CD8-positive, alpha-beta memory T cell (primary cell): ENCODE measurements around the gene ITGA2B. TPM values are rescaled to one million over a fixed set of nuclear protein-coding genes. Genes with fewer than 3 reads are reported as not detected.

Experiments
- CTCF ChIA-PET: fragments of 350-600 bp; sonication (Branson Sonifier 250); formaldehyde crosslinking; loops from one replicate; lab custom pipeline; 2021; ENCODE audit warnings: antibody characterized with exemption; lab: Charles Lee
- POLR2A ChIA-PET: fragments of 350-600 bp; sonication (Branson Sonifier 250); formaldehyde crosslinking; loops from one replicate; lab custom pipeline; 2021; ENCODE audit warnings: antibody characterized with exemption; lab: Charles Lee
- DNase-seq, 5 donors: peaks; one replicate each; pipeline versions ENCODE4 v3.0.0 to v3.0.0-alpha.2; 2020 to 2022; ENCODE audit warnings: mixed read lengths in 1 of 5
- H3K27ac ChIP-seq: one replicate; pipeline ENCODE4 v1.7.0; 2013; ENCODE audit warnings: low read depth, mild to moderate bottlenecking, low read length, moderate library complexity
- H3K27me3 ChIP-seq: 2 replicates; pipeline ENCODE4 v1.7.0; 2013; ENCODE audit warnings: low read length, mild to moderate bottlenecking; ENCODE audit not compliant: insufficient read depth, poor library complexity, severe bottlenecking
- H3K36me3 ChIP-seq: 2 replicates; pipeline ENCODE4 v1.7.0; 2013; ENCODE audit warnings: mild to moderate bottlenecking, low read length, moderate library complexity; ENCODE audit not compliant: insufficient read depth
- H3K4me1 ChIP-seq: 2 replicates; pipeline ENCODE4 v1.7.0; 2013; ENCODE audit warnings: mild to moderate bottlenecking, low read length, moderate library complexity; ENCODE audit not compliant: insufficient read depth
- H3K4me3 ChIP-seq: 2 replicates; pipeline ENCODE4 v1.7.0; 2013; ENCODE audit warnings: mild to moderate bottlenecking, low read length
- H3K9me3 ChIP-seq: 2 replicates; pipeline ENCODE4 v1.7.0; 2013; ENCODE audit warnings: mild to moderate bottlenecking, low read length
- H3K27ac Mint-ChIP-seq, 8 donors: one replicate each; pipeline ENCODE4 v1.8.0; 2020 to 2021; ENCODE audit warnings: mixed read lengths in 8 of 8, mild to moderate bottlenecking in 6 of 8, inconsistent platforms in 3 of 8, moderate library complexity in 3 of 8
- H3K27me3 Mint-ChIP-seq, 2 donors: one replicate each; pipeline ENCODE4 v1.8.0; 2020 to 2021; ENCODE audit warnings: mixed read lengths in 2 of 2, mild to moderate bottlenecking in 1 of 2, moderate library complexity in 1 of 2
- H3K36me3 Mint-ChIP-seq, 3 donors: one replicate each; pipeline ENCODE4 v1.8.0; 2020 to 2021; ENCODE audit warnings: mixed read lengths in 3 of 3, inconsistent platforms in 1 of 3, mild to moderate bottlenecking in 1 of 3
- H3K4me1 Mint-ChIP-seq, 3 donors: one replicate each; pipeline ENCODE4 v1.8.0; 2020 to 2021; ENCODE audit warnings: mixed read lengths in 3 of 3, inconsistent platforms in 1 of 3, mild to moderate bottlenecking in 1 of 3
- H3K4me3 Mint-ChIP-seq, 7 donors: one replicate each; pipeline ENCODE4 v1.8.0; 2020 to 2021; ENCODE audit warnings: mixed read lengths in 7 of 7, mild to moderate bottlenecking in 6 of 7, moderate library complexity in 4 of 7, inconsistent platforms in 2 of 7
- H3K9me3 Mint-ChIP-seq, 5 donors: one replicate each; pipeline ENCODE4 v1.8.0; 2020 to 2022; ENCODE audit warnings: mixed read lengths in 5 of 5, mild to moderate bottlenecking in 3 of 5, moderate library complexity in 2 of 5, inconsistent platforms in 1 of 5
- polyA plus RNA-seq: library from polyadenylated mRNA; unstranded; fragments of 300-500 nt; fragmentation: Illumina TruSeq; gene quantifications from one replicate; pipeline ENCODE4 v1.2.3, GENCODE V29; 2021
- total RNA-seq, 2 experiments: library from RNA; stranded (reverse); gene quantifications; one replicate each; pipeline ENCODE4 v1.2.3, GENCODE V29; 2021

ITGA2B gene
- total and polyA plus RNA-seq, 3 experiments from 2014 or later = 0.12 to 0.31 TPM; not detected in 1

GRCh38 chr17:44381810-44382305, 7.6 kb downstream of the ITGA2B start:
- Histone ChIP-seq H3K36me3 (no peaks in the 10 kb centered on the region), H3K4me1 (peaks cover 10% of the 10 kb centered on the region), H3K27ac (no peak overlapping the region), H3K9me3 (no peaks in the 10 kb centered on the region), H3K4me3 (no peak overlapping the region), H3K27me3 (peaks cover 8% of the 10 kb centered on the region)
- POLR2A ChIA-PET = no interaction called here
- H3K4me1 Mint-ChIP-seq = peaks cover 9 to 22% (median 15%) of the 10 kb centered on the region in 3 donors
- H3K9me3 Mint-ChIP-seq = no peaks in the 10 kb centered on the region
- DNase-seq = no peak
- CTCF ChIA-PET = interaction anchor here (0.6 kb wide), 1 partner anchor 12 kb away, joined by 3 read pairs; no protein-coding TSS in a partner anchor
- H3K4me3 Mint-ChIP-seq = no peak overlapping the region
- no peak overlapping the region for H3K27ac Mint-ChIP-seq
- H3K36me3 Mint-ChIP-seq = no peaks in the 10 kb centered on the region
- peaks cover 15 to 44% of the 10 kb centered on the region in 2 donors for H3K27me3 Mint-ChIP-seq

DNA sequence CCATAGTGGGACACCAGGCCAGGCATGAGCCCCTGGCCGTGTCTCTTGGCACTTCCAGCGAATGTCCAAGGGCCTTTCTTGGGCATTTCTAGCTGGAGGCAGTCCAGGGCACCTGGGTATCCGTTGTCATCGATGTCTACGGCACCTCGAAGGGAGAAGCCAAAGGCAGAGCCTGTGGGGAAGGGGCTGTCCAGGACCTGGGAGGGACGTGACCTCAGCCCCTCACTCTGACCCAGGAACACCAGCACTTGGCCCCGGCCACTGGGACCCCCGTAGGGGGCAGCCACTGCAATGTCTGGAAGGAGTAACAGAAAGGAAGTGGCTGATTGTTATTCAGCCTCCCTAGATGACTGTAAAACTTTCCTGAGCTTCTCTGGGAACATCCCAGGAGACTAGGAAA, 8.7 kb downstream of the ITGA2B start:
- CTCF ChIA-PET = no interaction called here
- Mint-ChIP-seq H3K4me1 (peaks cover 3 to 14% (median 9%) of the 10 kb centered on the region in 3 donors), H3K27ac (no peak overlapping the region), H3K36me3 (no peaks in the 10 kb centered on the region), H3K27me3 (peaks cover 11 to 45% of the 10 kb centered on the region in 2 donors), H3K4me3 (no peak overlapping the region), H3K9me3 (no peaks in the 10 kb centered on the region)
- Histone ChIP-seq H3K27me3 (peaks cover 3% of the 10 kb centered on the region), H3K4me3 (no peak overlapping the region), H3K4me1 (peaks cover 3% of the 10 kb centered on the region), H3K27ac (no peak overlapping the region), H3K36me3 (no peaks in the 10 kb centered on the region), H3K9me3 (no peaks in the 10 kb centered on the region)
- POLR2A ChIA-PET = no interaction called here
- DNase-seq = no peak

DNA sequence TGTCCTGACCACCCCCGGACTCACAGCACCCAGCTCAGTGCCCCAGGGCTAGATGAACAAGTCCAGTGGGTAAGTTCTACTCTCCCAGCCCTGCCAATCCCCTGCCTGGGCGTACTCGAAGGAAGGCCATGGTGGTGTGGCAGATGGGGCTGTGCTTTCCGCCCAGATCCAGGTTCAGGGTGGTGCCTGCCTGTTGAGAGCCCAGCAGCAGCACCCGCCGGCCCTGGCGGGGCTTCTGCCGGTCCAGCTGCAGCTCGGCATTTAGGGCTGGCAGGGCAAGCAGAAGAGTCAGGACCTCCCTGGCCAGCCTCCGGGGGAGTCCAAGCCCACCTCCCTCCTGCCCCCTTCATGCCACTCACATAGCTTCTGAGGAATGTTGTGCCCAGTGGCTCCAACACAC, 9.6 kb downstream of the ITGA2B start:
- CTCF ChIA-PET = no interaction called here
- H3K9me3 ChIP-seq = no peaks in the 10 kb centered on the region
- no peak overlapping the region for H3K27ac Mint-ChIP-seq
- H3K36me3 Mint-ChIP-seq = no peaks in the 10 kb centered on the region
- no peaks in the 10 kb centered on the region for H3K36me3 ChIP-seq
- H3K27me3 Mint-ChIP-seq = peaks cover 12 to 44% of the 10 kb centered on the region in 2 donors
- H3K27me3 ChIP-seq = no peaks in the 10 kb centered on the region
- H3K9me3 Mint-ChIP-seq = no peaks in the 10 kb centered on the region
- H3K4me1 Mint-ChIP-seq = peaks cover 3 to 12% (median 7%) of the 10 kb centered on the region in 3 donors
- no peak overlapping the region for H3K27ac ChIP-seq
- no peak overlapping the region for H3K4me3 Mint-ChIP-seq
- no peak overlapping the region for H3K4me3 ChIP-seq
- no peaks in the 10 kb centered on the region for H3K4me1 ChIP-seq
- no peak for DNase-seq
- POLR2A ChIA-PET = no interaction called here

DNA sequence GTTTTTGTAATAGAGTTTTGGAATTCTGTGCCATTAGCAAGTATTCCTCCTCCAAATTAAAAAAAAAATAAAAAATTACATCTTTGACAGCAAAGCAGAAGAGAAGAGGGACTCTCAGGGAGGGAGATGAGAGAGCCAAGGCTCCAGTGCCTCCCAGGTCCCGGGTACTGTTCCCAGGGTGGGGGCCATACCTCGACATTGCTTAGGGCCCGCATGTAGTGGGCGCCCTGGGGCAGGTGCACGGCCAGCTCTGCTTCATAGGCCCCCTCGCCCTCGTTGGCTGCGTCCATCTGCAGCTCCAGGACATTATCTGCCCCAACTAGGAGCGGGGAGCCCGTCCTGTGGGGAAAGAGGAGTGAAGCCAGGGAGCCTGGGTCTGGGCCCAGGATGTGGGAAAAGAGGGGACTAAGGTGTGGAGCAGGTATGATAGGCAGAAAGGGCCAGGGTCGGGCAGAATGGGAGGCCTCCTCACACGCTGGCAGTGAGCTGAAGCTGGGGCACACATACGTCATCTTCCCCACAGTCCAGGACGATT, 11.2 kb downstream of the ITGA2B start:
- Mint-ChIP-seq H3K9me3 (no peaks in the 10 kb centered on the region), H3K4me1 (peaks cover 0 to 4% (median 0%) of the 10 kb centered on the region in 3 donors), H3K4me3 (no peak overlapping the region), H3K36me3 (no peaks in the 10 kb centered on the region), H3K27ac (no peak overlapping the region), H3K27me3 (peaks cover 6 to 37% of the 10 kb centered on the region in 2 donors)
- Histone ChIP-seq H3K4me1 (no peaks in the 10 kb centered on the region), H3K27ac (no peak overlapping the region), H3K4me3 (no peak overlapping the region), H3K9me3 (no peaks in the 10 kb centered on the region), H3K27me3 (no peaks in the 10 kb centered on the region), H3K36me3 (no peaks in the 10 kb centered on the region)
- POLR2A ChIA-PET = no interaction called here
- no peak for DNase-seq
- CTCF ChIA-PET = no interaction called here

GRCh38 chr17:44376779-44377178, 12.7 kb downstream of the ITGA2B start:
- POLR2A ChIA-PET = no interaction called here
- Histone ChIP-seq H3K36me3 (no peaks in the 10 kb centered on the region), H3K4me1 (no peaks in the 10 kb centered on the region), H3K27me3 (no peaks in the 10 kb centered on the region), H3K27ac (no peak overlapping the region), H3K9me3 (no peaks in the 10 kb centered on the region), H3K4me3 (no peak overlapping the region)
- no peak overlapping the region for H3K4me3 Mint-ChIP-seq
- CTCF ChIA-PET = interaction anchor here (0.7 kb wide), 1 partner anchor 155 kb away, joined by 3 read pairs; no protein-coding TSS in a partner anchor
- H3K36me3 Mint-ChIP-seq = no peaks in the 10 kb centered on the region
- H3K4me1 Mint-ChIP-seq = peaks cover 0 to 4% (median 0%) of the 10 kb centered on the region in 3 donors
- no peak for DNase-seq
- no peaks in the 10 kb centered on the region for H3K9me3 Mint-ChIP-seq
- no peak overlapping the region for H3K27ac Mint-ChIP-seq
- H3K27me3 Mint-ChIP-seq = peaks cover 6 to 32% of the 10 kb centered on the region in 2 donors

GRCh38 chr17:44376124-44376523, 13.3 kb downstream of the ITGA2B start:
- Histone ChIP-seq H3K27me3 (no peaks in the 10 kb centered on the region), H3K36me3 (no peaks in the 10 kb centered on the region), H3K9me3 (no peaks in the 10 kb centered on the region), H3K27ac (no peak overlapping the region), H3K4me1 (no peaks in the 10 kb centered on the region), H3K4me3 (no peak overlapping the region)
- Mint-ChIP-seq H3K27me3 (peaks cover 6 to 35% of the 10 kb centered on the region in 2 donors), H3K4me3 (no peak overlapping the region), H3K27ac (no peak overlapping the region), H3K4me1 (peaks cover 0 to 4% (median 0%) of the 10 kb centered on the region in 3 donors), H3K9me3 (no peaks in the 10 kb centered on the region), H3K36me3 (no peaks in the 10 kb centered on the region)
- POLR2A ChIA-PET = no interaction called here
- DNase-seq = no peak
- CTCF ChIA-PET = no interaction called here

GRCh38 chr17:44375196-44376017, 14.0 kb downstream of the ITGA2B start:
- H3K27me3 Mint-ChIP-seq = peaks cover 6 to 35% of the 10 kb centered on the region in 2 donors
- no peaks in the 10 kb centered on the region for H3K36me3 Mint-ChIP-seq
- no peak overlapping the region for H3K27ac Mint-ChIP-seq
- Histone ChIP-seq H3K27me3 (no peaks in the 10 kb centered on the region), H3K36me3 (no peaks in the 10 kb centered on the region), H3K4me1 (no peaks in the 10 kb centered on the region), H3K9me3 (no peaks in the 10 kb centered on the region), H3K27ac (no peak overlapping the region), H3K4me3 (no peak overlapping the region)
- peaks cover 0 to 4% (median 0%) of the 10 kb centered on the region in 3 donors for H3K4me1 Mint-ChIP-seq
- H3K9me3 Mint-ChIP-seq = no peaks in the 10 kb centered on the region
- H3K4me3 Mint-ChIP-seq = no peak overlapping the region
- ChIA-PET CTCF (no interaction called here), POLR2A (no interaction called here)
- no peak for DNase-seq
